ENCODE results near the gene RAG2. TPM values are rescaled to one million over a fixed set of nuclear protein-coding genes. Genes with fewer than 3 reads are reported as not detected.

RAG2 gene
- total and polyA plus RNA-seq, 2 experiments from 2014 or later, result not detected

- peaks cover 2% of the 10 kb centered on the region; the same call in 1 of the 2 replicates for H3K4me1 ChIP-seq (ENCODE audit: insufficient read depth)
- no peaks in the 10 kb centered on the region for H3K27me3 Mint-ChIP-seq (ENCODE audit: insufficient read depth, low read depth, poor library complexity)
- H3K4me1 Mint-ChIP-seq, result no peaks in the 10 kb centered on the region
- H3K9me2 ChIP-seq (ENCODE audit: insufficient read depth), result no peaks in the 10 kb centered on the region
- H3K9me3 Mint-ChIP-seq, result no peaks in the 10 kb centered on the region
- H3K79me2 ChIP-seq (replicated peaks; ENCODE audit: insufficient read depth), result no peaks in the 10 kb centered on the region
- peaks cover 3% of the 10 kb centered on the region; the same call in 1 of the 2 replicates for H4K20me1 ChIP-seq (replicated peaks; ENCODE audit: insufficient read depth)
- no peak for TF ChIP-seq CTCF (conservative IDR thresholded peaks at IDR 0.05; ENCODE audit: low read depth in 2 of 2)
- TF ChIP-seq ZNF331 (CRISPR knock-in tag; IDR thresholded peaks at IDR 0.05; ENCODE audit: low read depth), result no peak
- no peak for TF ChIP-seq REST (IDR thresholded peaks at IDR 0.05; ENCODE audit: unreplicated experiment)
- no peak for TF ChIP-seq CREB1 (CRISPR knock-in tag; IDR thresholded peaks at IDR 0.05; ENCODE audit: low read depth)
- TF ChIP-seq ZNF114 (CRISPR knock-in tag; IDR thresholded peaks at IDR 0.05), result no peak
- TF ChIP-seq STAT1 (IDR thresholded peaks at IDR 0.05; ENCODE audit: unreplicated experiment), result no peak
- no peak for TF ChIP-seq JUNB (IDR thresholded peaks at IDR 0.05; ENCODE audit: unreplicated experiment)
- no peak for TF ChIP-seq ETS1 (IDR thresholded peaks at IDR 0.05)
- no peak for TF ChIP-seq EZH2phosphoT487 (IDR thresholded peaks at IDR 0.05; ENCODE audit: unreplicated experiment)
- no peak for TF ChIP-seq POLR2AphosphoS5 (IDR thresholded peaks at IDR 0.05; ENCODE audit: low read depth)
- no peak for TF ChIP-seq EZH2 (IDR thresholded peaks at IDR 0.05; ENCODE audit: low read depth, unreplicated experiment)
- TF ChIP-seq ZNF462 (CRISPR knock-in tag; IDR thresholded peaks at IDR 0.05), result no peak
- no peaks in the 10 kb centered on the region for H3K36me3 Mint-ChIP-seq (ENCODE audit: low read depth)
- no peak overlapping the region for H2AFZ ChIP-seq
- H3K36me3 ChIP-seq (ENCODE audit: insufficient read depth), result no peaks in the 10 kb centered on the region
- no peak overlapping the region for H3K4me2 ChIP-seq
- no peaks in the 10 kb centered on the region for H3F3A ChIP-seq (replicated peaks; ENCODE audit: low read depth)
- DNase-seq (ENCODE audit: low spot score) (peak; percentile 41), ATAC-seq (peak; percentile 80)
- H3K4me3 Mint-ChIP-seq, result no peak overlapping the region
- H3K27me3 ChIP-seq (ENCODE audit: insufficient read depth), result no peaks in the 10 kb centered on the region
- no peak overlapping the region for H3K4me3 ChIP-seq
- no peak overlapping the region for H3K27ac ChIP-seq (ENCODE audit: low read depth)
- H3K27ac Mint-ChIP-seq, result no peak overlapping the region
These were observed 2.1 kb upstream of the RAG2 start for GRCh38 chr11:36600180-36600579.
